Islet of Langerhans (tissue), 1 donor: ENCODE results near the gene SLC16A7.

Experiments used
- FAIRE-seq: peaks from one replicate; lab custom pipeline; 2011; peaks lifted over from hg19 to GRCh38; lab: Jason Lieb, UNC

SLC16A7 gene

DNA sequence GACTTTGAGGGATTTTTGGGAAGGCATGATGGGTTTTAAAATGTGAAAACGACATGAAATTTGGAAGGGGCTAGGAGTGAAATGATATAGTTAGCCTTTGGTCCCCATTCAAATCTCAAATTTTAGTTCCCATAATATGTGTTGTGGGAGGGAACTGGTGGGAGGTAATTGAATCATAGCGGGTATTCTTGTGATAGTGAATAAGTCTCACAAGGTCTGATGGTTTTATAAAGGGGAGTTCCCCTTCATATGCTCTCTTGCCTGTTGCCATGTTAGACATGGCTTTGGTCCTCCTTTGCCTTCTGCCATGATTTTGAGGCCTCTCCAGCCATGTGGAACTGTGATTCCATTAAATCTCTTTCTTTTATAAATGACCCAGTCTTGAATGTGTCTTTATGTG lies 72.8 kb downstream of the SLC16A7 start:
- no peak for FAIRE-seq

DNA sequence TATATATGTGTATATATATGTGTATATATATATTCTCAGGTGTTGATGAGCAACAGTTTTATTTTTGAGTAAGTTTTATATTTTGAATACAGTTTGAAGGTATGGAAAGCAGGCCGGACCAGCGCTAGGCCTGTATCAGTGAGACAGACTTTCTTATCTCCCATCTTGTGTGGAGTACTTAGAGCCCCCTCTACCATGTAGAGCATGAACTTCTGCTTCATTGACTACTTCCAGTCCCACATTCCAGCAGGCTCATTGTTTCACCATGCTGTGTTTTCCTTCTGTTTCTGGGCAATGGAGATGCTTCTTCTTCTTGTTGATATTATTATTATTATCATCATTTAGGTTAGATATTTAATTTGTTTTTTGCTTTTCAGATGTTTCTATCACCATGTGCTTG lies 76.4 kb downstream of the SLC16A7 start:
- FAIRE-seq, result no peak

DNA sequence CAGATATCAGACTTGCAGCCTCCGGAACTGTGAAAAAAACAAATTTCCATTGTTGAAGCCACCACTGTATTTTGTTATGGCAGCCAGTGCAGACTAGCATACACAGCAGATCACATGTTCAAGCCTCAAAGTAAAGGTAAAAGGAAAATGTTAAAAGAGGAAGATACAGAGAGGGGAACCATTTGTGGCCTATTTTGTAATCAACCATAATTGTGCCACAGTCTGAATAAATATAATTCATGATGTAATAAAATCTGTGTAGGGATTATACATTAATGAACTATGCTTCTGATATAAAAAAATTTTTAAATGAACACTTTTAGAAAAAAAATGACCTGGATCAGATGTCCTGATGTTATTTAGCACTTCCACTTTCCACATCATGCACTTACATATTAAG lies 79.6 kb downstream of the SLC16A7 start:
- FAIRE-seq, result no peak

DNA sequence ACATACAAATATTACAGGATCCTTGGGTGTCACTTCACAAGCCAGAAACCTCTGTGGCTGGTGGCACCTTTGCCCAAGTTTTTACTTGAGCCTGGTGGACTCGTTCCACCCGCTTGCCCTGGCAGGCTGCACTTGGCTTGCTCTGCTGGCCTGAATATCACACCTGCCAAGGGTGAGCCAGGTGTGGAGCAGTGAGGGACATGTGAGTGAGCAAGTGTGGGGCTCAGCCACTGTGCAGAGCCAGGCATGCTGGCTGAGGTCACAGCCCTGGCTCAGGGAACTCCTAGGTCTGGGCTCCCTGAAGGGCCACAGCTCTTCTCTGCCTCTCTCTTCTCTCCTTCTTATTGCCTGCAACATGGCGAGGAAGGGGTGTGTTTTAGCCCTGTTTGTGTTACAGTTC lies 82.0 kb downstream of the SLC16A7 start:
- FAIRE-seq, result no peak

DNA sequence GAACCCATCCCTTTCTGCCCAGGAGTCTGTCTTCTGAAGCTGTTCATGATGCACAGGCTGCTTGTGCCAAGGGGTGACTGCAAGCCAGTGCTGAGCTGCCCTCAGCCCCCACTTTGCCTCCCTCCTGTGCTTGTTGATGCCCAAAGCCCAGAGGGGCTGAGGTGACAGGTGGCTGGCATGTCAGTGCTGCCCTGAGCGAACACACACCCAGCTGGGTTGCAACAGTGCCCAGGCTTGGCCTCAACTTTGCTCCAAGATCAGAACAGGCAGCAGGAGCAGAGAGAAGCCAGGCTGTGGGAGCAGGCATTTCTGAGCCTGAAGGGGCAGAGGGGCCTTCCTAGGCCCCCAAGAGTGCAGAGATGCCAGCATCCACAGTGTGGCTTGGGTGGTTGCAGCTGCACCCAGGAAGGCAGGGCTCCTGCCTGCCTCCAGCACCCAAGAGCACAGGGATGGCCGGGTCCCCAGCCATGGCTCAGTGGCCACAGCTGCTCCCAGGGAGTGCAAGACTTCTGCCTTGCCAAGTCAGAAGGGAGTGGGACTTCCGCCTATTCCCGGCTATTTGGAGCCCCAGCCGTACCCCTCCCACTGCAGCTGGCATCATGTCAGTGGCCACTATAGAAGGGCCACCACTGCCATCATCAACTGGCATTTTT lies 83.1 kb downstream of the SLC16A7 start:
- FAIRE-seq, result no peak

DNA sequence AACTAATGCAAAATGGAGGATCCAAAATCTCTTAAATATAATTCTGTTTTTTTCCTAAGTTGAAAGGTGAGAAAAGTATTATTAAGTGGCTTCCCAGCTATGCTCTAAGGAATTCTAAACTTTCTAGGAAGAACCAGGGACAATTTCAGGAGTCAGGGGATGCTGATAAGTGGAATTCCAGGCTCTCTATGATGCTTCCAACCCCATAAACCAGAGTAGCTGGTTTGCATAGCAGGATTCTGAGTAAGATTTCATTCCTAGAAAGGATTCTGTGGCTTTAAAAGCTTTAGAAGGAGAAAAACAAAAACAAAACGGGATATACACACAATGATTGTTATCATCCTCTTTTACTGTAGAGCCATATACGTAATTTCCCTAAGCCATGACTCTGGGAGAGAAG lies 93.9 kb downstream of the SLC16A7 start:
- FAIRE-seq, result no peak

DNA sequence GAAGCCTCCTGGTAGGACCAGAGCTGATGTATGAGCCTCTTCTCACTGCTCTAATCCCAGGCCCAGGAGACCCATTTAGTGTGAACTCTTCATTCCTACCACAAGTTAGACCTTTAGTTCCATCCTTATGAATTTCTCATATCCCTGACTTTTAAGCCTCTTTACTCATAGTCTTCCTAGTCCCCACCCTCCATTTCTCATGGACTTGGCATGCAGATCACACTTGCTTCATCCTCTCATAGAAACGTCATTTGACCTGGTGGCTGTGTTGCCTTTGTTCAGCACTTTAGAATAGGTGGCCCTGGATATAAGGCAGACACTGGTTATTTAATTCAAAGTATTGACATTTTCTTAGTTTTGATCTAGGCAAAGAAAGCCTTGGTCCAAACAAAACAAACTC lies 99.5 kb downstream of the SLC16A7 start:
- no peak for FAIRE-seq

DNA sequence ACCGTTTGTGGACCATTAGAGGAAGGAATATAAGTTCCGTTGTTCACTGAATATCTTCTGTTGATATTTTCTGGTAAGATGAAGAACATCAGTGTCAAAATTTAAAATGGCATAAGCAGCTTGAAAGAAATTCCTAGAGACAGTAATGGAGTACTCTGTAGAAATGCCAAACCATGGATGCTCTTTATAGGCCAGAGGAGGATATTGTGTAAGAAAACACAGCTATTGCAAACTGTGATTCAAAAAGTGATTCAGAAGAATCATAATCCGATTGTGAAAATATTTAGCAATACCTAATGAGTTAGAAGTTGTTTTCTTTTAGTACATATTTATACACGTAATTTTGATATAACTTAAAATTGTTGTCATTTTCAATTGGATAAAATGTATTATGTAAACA lies 102.8 kb downstream of the SLC16A7 start:
- no peak for FAIRE-seq

DNA sequence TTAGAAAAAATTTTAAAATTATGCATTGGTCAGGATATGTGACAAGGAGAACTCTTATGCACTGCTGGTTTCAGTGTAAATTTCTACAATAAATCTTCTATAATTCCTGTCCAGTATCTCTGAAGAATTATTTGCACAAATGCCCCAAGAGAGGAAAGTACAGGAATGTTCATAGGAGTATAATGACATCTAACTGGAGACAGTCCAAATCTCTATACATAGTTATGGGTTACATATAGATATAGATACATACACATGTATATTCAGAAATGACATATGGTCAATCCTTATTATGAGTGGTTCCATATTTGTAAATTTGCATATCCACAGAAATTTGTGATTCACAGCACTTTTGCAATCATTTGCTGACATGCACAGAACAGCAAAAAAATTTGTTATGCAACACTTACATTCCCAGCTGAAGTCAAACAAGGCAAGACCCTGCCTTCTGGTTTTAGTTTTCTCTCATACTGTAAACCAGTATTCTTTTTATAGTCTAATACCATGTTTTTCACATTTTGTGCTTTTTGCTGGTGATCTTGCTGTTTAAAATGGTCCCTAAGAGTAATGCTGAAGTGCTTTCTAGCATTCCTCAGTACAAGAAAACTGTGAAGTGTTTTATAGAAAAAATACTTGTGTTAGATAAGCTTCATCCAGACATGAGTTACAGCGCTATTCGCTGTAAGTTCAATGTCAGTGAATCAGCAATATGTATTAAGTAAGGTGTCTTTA lies 103.8 kb downstream of the SLC16A7 start:
- FAIRE-seq, result no peak

DNA sequence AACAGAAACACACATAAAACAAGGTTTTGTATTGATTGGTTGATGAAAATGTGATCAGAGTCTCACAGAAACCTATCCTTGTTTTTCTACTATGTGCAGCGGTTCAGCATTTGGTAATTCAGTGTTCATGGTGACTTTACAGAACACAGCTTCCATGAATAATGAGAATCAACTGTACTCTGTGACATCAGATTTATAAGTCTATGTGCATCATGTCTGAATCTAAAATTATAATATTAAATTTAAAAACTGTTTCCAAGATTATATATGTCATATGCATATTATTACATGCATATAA lies 104.3 kb downstream of the SLC16A7 start:
- peak; percentile 88 for FAIRE-seq

DNA sequence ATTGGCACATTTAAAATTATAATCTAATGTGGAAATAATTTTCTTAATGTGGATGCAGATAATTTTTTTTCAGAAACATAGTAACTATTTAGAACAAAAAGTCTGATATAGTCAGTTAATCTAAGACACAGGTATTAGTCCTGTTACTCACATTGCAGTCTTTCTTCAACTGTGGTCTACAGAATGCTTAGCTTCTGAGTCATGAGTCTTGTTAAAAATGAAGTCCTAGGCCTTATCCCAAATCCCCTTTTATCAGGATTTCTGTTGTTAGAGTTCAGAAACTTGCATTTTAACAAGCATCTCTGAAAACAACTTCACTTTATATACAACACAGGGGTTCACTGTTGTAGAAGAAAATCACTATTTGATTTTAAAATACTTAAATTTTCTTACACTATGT lies 112.2 kb downstream of the SLC16A7 start:
- no peak for FAIRE-seq

DNA sequence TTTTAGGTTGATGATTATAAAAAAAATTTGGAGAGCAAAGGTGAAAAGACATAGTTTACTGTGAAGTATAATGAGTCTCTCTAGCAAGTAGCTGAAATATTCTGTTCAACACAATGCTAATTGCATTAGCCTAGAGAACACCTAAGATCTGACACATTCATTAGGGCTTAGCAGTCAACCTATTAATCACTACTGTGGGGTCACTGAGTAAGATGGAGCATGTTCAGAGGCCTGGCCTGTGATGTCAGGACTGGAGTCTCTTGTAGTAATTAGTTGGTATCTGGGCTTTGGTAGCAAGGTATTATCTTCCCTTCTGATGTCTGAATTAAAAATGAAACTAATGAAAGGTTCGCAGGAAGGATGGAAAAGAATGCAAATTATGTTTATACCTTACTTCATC lies 112.7 kb downstream of the SLC16A7 start:
- no peak for FAIRE-seq

DNA sequence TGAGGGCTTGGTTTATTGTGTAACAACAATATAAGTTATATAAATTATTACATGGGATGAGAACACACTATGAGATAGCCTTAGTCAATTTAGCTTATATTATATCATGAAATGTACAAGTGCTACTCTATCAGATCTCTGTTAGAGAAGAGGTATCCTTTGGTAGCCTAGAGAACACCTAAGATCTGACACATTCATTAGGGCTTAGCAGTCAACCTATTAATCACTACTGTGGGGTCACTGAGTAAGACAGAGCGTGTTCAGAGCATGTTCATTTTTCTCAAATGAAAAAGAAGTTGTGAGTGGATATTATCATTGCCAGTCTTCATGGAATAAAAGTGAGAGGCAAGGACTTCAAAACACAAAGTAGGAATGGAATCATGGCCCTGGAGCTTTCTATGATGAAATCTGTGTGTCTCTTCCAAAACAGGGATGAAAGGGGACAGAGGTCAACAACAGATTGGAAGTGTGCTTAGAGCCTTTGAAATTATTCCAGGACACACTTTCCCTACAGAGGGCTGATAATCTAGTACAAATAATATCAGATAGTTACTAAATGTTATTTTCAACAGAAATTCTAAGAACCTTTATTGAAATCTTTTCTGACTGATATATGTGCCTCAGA lies 114.3 kb downstream of the SLC16A7 start:
- FAIRE-seq, result no peak

DNA sequence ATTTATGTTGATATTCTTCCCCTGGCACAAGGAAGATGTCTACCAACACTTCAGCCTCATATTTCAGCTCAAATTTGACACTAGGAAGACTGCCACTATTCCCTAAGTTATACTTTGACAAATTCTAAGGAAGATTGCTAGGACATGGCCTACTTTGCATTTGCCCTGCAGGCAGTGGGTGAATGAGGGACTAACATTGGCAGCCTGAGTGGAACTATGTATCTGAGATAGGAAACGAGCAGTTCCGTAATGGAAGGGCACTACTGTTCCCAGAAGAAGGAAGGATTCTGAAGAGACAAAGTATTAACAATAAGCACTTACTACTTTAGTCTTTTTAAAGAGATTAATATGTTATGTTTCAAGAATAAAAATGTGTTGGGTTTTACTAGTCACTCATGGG lies 115.1 kb downstream of the SLC16A7 start:
- no peak for FAIRE-seq

DNA sequence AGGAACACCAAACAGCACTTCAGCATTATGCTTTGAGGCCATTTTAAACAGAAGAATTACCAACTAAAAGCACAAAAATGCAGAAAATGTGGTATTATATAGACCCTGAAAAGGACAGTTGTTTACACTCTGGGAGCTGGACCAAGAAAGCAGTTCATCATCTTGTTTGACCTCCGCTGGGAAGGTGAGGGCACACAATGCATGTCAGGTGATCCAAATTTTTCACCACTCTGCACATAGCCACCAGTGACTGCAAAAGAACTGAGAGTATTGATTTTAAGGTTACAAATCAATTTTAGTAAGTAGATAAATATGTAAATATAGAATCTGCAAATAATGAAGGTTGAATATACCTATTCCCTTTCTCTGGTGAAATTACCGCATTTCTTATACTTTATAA lies 119.6 kb downstream of the SLC16A7 start:
- no peak for FAIRE-seq

DNA sequence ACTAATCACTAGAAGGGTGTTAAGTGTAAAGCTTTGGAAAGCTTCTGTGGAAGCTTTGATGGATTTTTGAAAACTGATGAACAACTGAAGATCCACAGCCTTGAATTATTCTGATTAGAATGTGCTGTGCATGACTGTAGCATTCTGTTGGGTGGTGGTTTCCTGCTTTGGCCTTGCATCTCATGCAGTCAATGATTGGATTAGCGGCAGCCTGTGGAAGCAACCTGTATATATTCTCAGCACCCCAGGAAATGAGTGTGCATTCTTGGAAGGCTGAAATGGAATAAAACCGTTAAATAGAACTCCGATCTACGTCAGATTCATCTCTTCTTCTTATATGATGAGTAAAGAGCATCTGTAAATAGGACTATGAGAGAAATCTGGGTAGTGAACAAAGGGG lies 120.2 kb downstream of the SLC16A7 start:
- FAIRE-seq, result no peak

DNA sequence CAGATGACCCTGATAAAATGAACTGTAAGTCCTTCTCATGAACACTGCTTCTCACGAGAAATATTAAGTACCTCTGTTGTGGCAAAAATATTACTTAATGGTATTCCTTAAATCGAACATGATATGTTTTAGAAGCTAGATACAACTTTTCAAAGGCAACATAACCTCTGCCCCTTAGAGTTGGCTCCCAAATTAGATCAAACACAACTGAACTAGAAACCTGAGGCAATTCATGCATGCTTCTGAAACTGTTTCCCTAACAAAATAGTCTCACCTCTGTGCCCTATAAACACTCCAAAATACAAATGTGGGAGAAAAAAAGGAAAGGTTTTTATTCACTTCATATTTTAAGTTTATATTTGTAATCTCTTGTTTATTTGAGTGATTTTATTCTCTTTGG lies 121.6 kb downstream of the SLC16A7 start:
- no peak for FAIRE-seq

DNA sequence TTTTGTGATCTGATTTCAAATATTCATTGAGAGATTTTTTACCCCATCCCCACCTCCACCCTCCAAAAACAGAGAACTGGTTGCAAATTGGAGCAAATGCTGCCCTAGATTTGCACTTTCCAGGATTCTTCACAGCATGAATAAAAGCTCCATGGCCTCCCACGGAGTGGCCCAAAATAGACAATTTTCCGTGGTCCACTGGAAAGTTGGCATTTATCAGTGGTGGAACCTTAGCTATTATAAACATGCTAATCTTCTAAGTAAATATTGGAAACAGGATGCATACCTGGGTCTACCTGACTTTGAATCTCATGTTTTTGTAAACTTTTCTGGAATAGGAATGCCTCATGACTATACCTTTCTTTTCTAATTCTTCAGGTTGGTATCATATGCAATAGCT lies 123.9 kb downstream of the SLC16A7 start:
- no peak for FAIRE-seq

DNA sequence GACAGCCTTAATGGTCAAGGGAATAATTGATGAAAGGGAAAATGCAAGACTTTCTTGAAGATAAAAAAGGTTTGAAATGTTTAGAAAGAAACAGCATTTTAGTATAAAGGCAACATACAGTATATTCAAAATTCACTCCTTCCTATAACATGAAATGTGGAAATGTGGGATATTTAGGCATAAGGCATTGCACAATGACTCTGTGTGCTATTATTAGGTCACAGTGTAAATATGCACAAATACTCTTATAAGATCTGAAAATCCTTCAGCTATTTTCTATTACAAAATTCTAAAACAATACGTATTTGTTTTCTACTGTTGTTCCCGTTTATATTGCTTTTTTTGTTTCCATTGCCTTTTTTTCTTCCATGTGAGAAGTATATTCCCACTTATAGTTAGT lies 127.7 kb downstream of the SLC16A7 start:
- FAIRE-seq, result no peak

DNA sequence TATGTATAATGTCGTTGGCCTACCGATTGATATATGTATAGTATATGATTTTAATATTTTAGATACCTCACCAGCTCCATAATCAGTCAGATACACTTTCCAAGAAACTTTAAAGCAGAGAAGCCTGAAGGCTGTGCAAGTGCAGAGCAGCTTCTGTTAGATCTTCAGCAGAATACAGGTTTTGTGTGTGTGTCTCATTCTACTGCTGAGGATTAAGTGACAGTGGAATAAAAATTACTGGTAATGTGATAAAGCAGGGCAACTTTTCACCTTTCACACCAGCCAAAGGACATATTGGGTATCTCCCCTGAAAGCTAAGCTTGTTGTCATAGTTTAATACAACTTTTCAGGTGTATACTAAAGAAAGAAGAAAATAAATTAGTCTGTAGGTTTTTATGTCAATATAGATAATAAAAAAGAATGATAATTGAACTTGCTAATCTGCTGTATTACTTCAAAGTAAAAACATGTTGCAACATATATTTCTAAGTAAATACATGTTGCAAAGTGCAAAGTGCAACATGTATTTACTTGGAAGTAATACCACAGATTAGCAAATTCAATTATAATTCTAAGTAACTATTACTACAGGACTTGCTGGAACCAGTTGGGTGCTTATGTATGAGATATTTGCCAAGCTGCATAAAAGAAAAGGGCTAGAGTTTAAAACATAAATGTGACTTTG lies 128.3 kb downstream of the SLC16A7 start:
- no peak for FAIRE-seq

DNA sequence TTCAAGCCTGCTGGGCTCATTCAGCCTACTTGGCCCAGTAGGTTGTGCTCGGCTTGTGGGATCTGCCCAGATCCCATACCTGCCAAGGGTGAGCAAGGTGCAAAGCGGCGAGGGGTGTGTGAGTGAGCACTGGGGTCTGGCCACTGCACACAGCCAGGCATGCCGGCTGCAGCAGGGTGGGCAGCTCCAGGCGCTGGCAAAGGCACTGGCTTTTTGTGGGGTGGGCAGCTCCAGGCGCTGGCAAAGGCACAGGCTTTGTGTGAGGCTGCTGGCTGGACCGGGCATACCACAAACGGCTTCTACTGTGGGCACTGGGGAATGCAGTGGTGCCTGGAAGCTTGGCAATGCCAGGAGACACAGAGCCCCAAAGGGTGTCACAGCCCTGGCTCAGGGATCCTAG lies 137.4 kb downstream of the SLC16A7 start:
- no peak for FAIRE-seq

DNA sequence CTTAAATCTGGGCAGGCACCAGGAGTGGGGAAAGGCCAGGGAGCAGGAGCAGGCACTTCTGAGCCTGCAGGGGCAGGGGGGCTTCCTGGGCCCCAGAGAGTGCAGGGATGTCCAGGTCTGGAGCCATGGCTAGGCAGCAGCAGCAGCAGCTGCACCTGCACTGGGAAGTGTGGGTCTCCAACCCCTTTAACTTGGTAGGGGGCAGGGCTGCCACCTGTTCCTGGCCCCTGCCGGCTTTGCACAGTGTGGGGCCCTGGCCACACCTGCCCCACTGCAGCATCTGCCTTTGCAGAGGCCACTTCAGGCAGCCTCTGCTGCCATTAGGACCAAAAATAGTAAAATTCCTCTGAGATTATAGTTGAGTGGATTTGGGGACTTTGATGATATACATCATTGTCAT lies 138.5 kb downstream of the SLC16A7 start:
- FAIRE-seq, result no peak

DNA sequence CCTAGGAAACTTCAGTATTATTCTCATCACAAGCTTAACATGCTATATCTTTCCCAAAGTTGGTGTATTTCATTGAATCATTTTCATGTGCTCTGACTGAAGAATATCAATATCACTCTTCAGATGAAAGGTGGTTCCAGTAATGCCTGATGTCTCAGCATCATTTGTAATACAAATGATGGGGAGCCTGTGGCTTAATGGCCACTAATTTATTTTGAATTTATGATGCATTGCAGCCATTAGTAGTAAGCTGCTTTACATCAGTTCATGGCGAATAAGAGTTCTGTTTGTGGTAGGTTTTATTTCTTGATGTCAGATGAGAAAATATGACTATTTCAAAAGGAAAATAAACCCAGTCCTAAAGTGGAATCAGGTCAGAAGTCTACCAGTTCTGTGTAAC lies 139.4 kb downstream of the SLC16A7 start:
- no peak for FAIRE-seq

DNA sequence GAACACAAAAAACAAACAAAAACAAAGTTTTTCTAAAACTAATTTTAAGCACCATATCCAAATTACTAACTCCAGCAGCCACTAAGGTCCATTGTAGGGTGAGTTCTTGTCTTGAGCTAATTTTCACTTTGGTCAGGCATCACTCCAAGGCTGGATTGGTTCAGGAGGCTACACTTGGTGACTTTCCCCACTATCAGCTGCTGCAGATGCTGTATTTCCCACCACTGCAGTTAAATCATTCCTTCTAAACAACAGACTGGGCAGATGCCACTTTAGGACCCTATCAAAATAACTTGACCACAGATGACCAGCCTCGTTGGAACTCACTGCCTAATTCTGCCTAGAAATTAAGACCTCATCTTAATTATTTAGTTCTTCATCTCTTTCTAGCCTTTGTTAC lies 140.5 kb downstream of the SLC16A7 start:
- FAIRE-seq, result no peak
